ENCODE results near the gene ECM1.

The ECM1 gene

DNA sequence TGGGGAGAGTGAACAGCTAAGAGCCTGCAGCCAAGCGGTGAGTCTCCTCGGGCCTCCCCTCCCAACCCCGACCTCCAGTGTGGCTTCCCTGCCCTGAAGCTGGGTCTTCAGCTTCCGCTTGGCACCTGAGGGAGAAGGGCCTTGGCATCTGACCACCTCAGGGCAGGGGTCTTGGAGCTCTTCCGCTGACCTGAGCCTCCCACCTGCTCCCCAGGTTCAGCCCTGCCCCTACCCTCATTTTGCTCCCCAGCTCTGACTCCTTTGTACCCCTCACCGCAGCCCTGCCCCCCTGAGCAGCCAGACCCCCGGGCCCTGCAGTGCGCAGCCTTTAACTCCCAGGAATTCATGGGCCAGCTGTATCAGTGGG lies 46.2 kb downstream of the ECM1 start:
- TF ChIP-seq CEBPB (IDR thresholded peaks at IDR 0.05), result no peak
- no peak for TF ChIP-seq TEAD4 (IDR thresholded peaks at IDR 0.05)
- no peak for TF ChIP-seq REST (IDR thresholded peaks at IDR 0.05; ENCODE audit: low read depth)
- no peak for TF ChIP-seq CREB1 (IDR thresholded peaks at IDR 0.05; ENCODE audit: low read depth)
- no peak for TF ChIP-seq NFIC (IDR thresholded peaks at IDR 0.05)
- no peak for TF ChIP-seq YY1 (IDR thresholded peaks at IDR 0.05; ENCODE audit: low read depth)
- TF ChIP-seq, protein P1, sequence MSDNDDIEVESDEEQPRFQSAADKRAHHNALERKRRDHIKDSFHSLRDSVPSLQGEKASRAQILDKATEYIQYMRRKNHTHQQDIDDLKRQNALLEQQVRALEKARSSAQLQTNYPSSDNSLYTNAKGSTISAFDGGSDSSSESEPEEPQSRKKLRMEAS (IDR thresholded peaks at IDR 0.05), result no peak
- TF ChIP-seq EGR1 (IDR thresholded peaks at IDR 0.05), result no peak
- no peak for TF ChIP-seq TAF1 (IDR thresholded peaks at IDR 0.05; ENCODE audit: low read depth)
- TF ChIP-seq ZBTB7A (IDR thresholded peaks at IDR 0.05; ENCODE audit: low read depth), result no peak
- TF ChIP-seq EP300 (IDR thresholded peaks at IDR 0.05; ENCODE audit: borderline replicate concordance), result no peak
- TF ChIP-seq TCF12 (IDR thresholded peaks at IDR 0.05; ENCODE audit: low read depth), result no peak
- TF ChIP-seq RAD21 (IDR thresholded peaks at IDR 0.05; ENCODE audit: low read depth), result no peak
- no peak for TF ChIP-seq FOXM1 (IDR thresholded peaks at IDR 0.05; ENCODE audit: borderline replicate concordance, low read depth)
- TF ChIP-seq, protein P2, sequence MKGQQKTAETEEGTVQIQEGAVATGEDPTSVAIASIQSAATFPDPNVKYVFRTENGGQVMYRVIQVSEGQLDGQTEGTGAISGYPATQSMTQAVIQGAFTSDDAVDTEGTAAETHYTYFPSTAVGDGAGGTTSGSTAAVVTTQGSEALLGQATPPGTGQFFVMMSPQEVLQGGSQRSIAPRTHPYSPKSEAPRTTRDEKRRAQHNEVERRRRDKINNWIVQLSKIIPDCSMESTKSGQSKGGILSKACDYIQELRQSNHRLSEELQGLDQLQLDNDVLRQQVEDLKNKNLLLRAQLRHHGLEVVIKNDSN (IDR thresholded peaks at IDR 0.05), result no peak

DNA sequence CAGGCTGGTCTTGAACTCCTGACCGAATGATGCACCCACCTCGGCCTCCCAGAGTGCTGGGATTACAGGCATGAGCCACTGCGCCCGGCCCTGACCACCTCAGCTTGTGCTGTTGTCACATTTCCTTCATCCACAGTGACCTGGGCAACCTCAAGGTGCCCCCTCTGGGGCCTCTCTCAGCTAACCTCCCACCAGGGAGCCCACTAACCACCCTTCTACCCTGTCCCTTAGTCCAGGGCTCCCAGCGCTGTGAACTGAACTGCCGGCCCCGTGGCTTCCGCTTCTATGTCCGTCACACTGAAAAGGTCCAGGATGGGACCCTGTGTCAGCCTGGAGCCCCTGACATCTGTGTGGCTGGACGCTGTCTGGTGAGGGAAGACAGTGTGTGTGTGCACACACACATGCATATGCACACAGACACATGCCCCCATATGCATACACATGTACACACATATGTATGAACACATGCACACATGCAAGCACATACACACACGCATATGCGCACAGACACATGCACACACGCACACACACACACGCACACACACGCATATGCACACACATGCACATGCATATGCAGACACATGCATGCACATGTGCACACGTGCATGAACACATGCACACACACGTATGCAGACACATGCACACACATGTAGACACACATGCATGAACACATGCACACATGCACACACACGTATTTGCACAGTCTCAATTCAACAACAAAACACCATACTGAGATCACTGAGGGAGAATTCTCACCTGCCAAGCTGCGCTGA lies 47.5 kb downstream of the ECM1 start:
- TF ChIP-seq TCF12 (IDR thresholded peaks at IDR 0.05; ENCODE audit: low read depth), result no peak
- no peak for TF ChIP-seq FOXM1 (IDR thresholded peaks at IDR 0.05; ENCODE audit: borderline replicate concordance, low read depth)
- TF ChIP-seq ZBTB7A (IDR thresholded peaks at IDR 0.05; ENCODE audit: low read depth), result no peak
- no peak for TF ChIP-seq TAF1 (IDR thresholded peaks at IDR 0.05; ENCODE audit: low read depth)
- no peak for TF ChIP-seq YY1 (IDR thresholded peaks at IDR 0.05; ENCODE audit: low read depth)
- TF ChIP-seq TEAD4 (IDR thresholded peaks at IDR 0.05), result no peak
- TF ChIP-seq REST (IDR thresholded peaks at IDR 0.05; ENCODE audit: low read depth), result no peak
- TF ChIP-seq RAD21 (IDR thresholded peaks at IDR 0.05; ENCODE audit: low read depth), result no peak
- TF ChIP-seq CREB1 (IDR thresholded peaks at IDR 0.05; ENCODE audit: low read depth), result no peak
- no peak for TF ChIP-seq EP300 (IDR thresholded peaks at IDR 0.05; ENCODE audit: borderline replicate concordance)
- TF ChIP-seq, protein P2 (IDR thresholded peaks at IDR 0.05), result no peak
- TF ChIP-seq EGR1 (IDR thresholded peaks at IDR 0.05), result no peak
- TF ChIP-seq CEBPB (IDR thresholded peaks at IDR 0.05), result no peak
- TF ChIP-seq NFIC (IDR thresholded peaks at IDR 0.05), result no peak
- TF ChIP-seq, protein P1 (IDR thresholded peaks at IDR 0.05), result no peak

GRCh38 chr1:150555971-150556865 lies 48.3 kb downstream of the ECM1 start:
- TF ChIP-seq, protein P2 (IDR thresholded peaks at IDR 0.05), result no peak
- TF ChIP-seq NFIC (IDR thresholded peaks at IDR 0.05) (no peak), EP300 (IDR thresholded peaks at IDR 0.05; ENCODE audit: borderline replicate concordance) (no peak), TAF1 (IDR thresholded peaks at IDR 0.05; ENCODE audit: low read depth) (no peak)
- TF ChIP-seq, protein P1 (IDR thresholded peaks at IDR 0.05), result no peak

- TF ChIP-seq YY1 (IDR thresholded peaks at IDR 0.05; ENCODE audit: low read depth), result no peak
- no peak for TF ChIP-seq TEAD4 (IDR thresholded peaks at IDR 0.05)
- no peak for TF ChIP-seq NFIC (IDR thresholded peaks at IDR 0.05)
- no peak for TF ChIP-seq EP300 (IDR thresholded peaks at IDR 0.05; ENCODE audit: borderline replicate concordance)
- TF ChIP-seq ZBTB7A (IDR thresholded peaks at IDR 0.05; ENCODE audit: low read depth), result no peak
- TF ChIP-seq, protein P1 (IDR thresholded peaks at IDR 0.05), result no peak
- no peak for TF ChIP-seq CREB1 (IDR thresholded peaks at IDR 0.05; ENCODE audit: low read depth)
These were observed 49.2 kb downstream of the ECM1 start for GRCh38 chr1:150557065-150557600.
